Measurements from ENCODE around the gene UBE2L3.
"Not testable (repeated sequence)": the region's sequence is repeated elsewhere in the genome, so short reads cannot be mapped to it uniquely, and the experiment has no call there.

The UBE2L3 gene

GRCh38 chr22:21592422-21592821 is 24.9 kb downstream of the UBE2L3 start:
- FAIRE-seq = no peak
- DNase-seq (ENCODE audit: insufficient read length, low spot score) = no peak
- TF ChIP-seq POLR2AphosphoS5 (IDR thresholded peaks at IDR 0.05; ENCODE audit: low read depth, low read length) = no peak
- no peak for TF ChIP-seq POLR2A (IDR thresholded peaks at IDR 0.05; ENCODE audit: low read depth, low read length)
- no peak for TF ChIP-seq SPI1 (IDR thresholded peaks at IDR 0.05; ENCODE audit: low read depth, low read length)
- no peak for TF ChIP-seq TAF1 (IDR thresholded peaks at IDR 0.05; ENCODE audit: low read depth, low read length)
- TF ChIP-seq POU2F2 (IDR thresholded peaks at IDR 0.05; ENCODE audit: low read depth, low read length) = no peak
- TF ChIP-seq PAX5 (IDR thresholded peaks at IDR 0.05; ENCODE audit: insufficient read depth, low read length, severe bottlenecking) = no peak

GRCh38 chr22:21593406-21594232 is 26.1 kb downstream of the UBE2L3 start:
- FAIRE-seq = no peak
- TF ChIP-seq PAX5 (IDR thresholded peaks at IDR 0.05; ENCODE audit: insufficient read depth, low read length, severe bottlenecking) = no peak
- no peak for TF ChIP-seq TAF1 (IDR thresholded peaks at IDR 0.05; ENCODE audit: low read depth, low read length)
- no peak for TF ChIP-seq POU2F2 (IDR thresholded peaks at IDR 0.05; ENCODE audit: low read depth, low read length)
- no peak for TF ChIP-seq SPI1 (IDR thresholded peaks at IDR 0.05; ENCODE audit: low read depth, low read length)
- no peak for TF ChIP-seq POLR2AphosphoS5 (IDR thresholded peaks at IDR 0.05; ENCODE audit: low read depth, low read length)
- TF ChIP-seq POLR2A (IDR thresholded peaks at IDR 0.05; ENCODE audit: low read depth, low read length) = no peak
- DNase-seq (ENCODE audit: insufficient read length, low spot score) = no peak

- no peak for DNase-seq (ENCODE audit: insufficient read length, low spot score)
- no peak for FAIRE-seq
- TF ChIP-seq TAF1 (IDR thresholded peaks at IDR 0.05; ENCODE audit: low read depth, low read length) (no peak), PAX5 (IDR thresholded peaks at IDR 0.05; ENCODE audit: insufficient read depth, low read length, severe bottlenecking) (no peak), POLR2AphosphoS5 (IDR thresholded peaks at IDR 0.05; ENCODE audit: low read depth, low read length) (no peak), POLR2A (IDR thresholded peaks at IDR 0.05; ENCODE audit: low read depth, low read length) (no peak), SPI1 (IDR thresholded peaks at IDR 0.05; ENCODE audit: low read depth, low read length) (no peak), POU2F2 (IDR thresholded peaks at IDR 0.05; ENCODE audit: low read depth, low read length) (no peak)
Measured at GRCh38 chr22:21594865-21595452, 27.4 kb downstream of the UBE2L3 start.

GRCh38 chr22:21596356-21597135 is 29.0 kb downstream of the UBE2L3 start:
- FAIRE-seq; DNase-seq (ENCODE audit: insufficient read length, low spot score): not testable (repeated sequence)

- TF ChIP-seq TAF1 (IDR thresholded peaks at IDR 0.05; ENCODE audit: low read depth, low read length) = no peak
- no peak for FAIRE-seq
Measured at GRCh38 chr22:21598302-21598701, 30.8 kb downstream of the UBE2L3 start.

GRCh38 chr22:21599053-21599893 is 31.8 kb downstream of the UBE2L3 start:
- TF ChIP-seq PAX5 (IDR thresholded peaks at IDR 0.05; ENCODE audit: insufficient read depth, low read length, severe bottlenecking) = no peak
- no peak for TF ChIP-seq POU2F2 (IDR thresholded peaks at IDR 0.05; ENCODE audit: low read depth, low read length)
- TF ChIP-seq POLR2A (IDR thresholded peaks at IDR 0.05; ENCODE audit: low read depth, low read length) = no peak
- no peak for TF ChIP-seq POLR2AphosphoS5 (IDR thresholded peaks at IDR 0.05; ENCODE audit: low read depth, low read length)
- TF ChIP-seq SPI1 (IDR thresholded peaks at IDR 0.05; ENCODE audit: low read depth, low read length) = no peak
- TF ChIP-seq TAF1 (IDR thresholded peaks at IDR 0.05; ENCODE audit: low read depth, low read length) = no peak
- no peak for DNase-seq (ENCODE audit: insufficient read length, low spot score)
- no peak for FAIRE-seq

More at GRCh38 chr22:21598302-21598701, 30.8 kb downstream of the UBE2L3 start:
- no peak for DNase-seq (ENCODE audit: insufficient read length, low spot score)

- DNase-seq (ENCODE audit: insufficient read length, low spot score) (no peak), FAIRE-seq (no peak)
Measured at GRCh38 chr22:21602579-21602978, 35.1 kb downstream of the UBE2L3 start.

GRCh38 chr22:21603973-21604372 is 36.5 kb downstream of the UBE2L3 start:
- DNase-seq (ENCODE audit: insufficient read length, low spot score) = no peak
- no peak for TF ChIP-seq POLR2A (IDR thresholded peaks at IDR 0.05; ENCODE audit: low read depth, low read length)
- TF ChIP-seq POLR2AphosphoS5 (IDR thresholded peaks at IDR 0.05; ENCODE audit: low read depth, low read length) = no peak
- no peak for TF ChIP-seq TAF1 (IDR thresholded peaks at IDR 0.05; ENCODE audit: low read depth, low read length)
- no peak for TF ChIP-seq PAX5 (IDR thresholded peaks at IDR 0.05; ENCODE audit: insufficient read depth, low read length, severe bottlenecking)
- TF ChIP-seq SPI1 (IDR thresholded peaks at IDR 0.05; ENCODE audit: low read depth, low read length) = no peak
- TF ChIP-seq POU2F2 (IDR thresholded peaks at IDR 0.05; ENCODE audit: low read depth, low read length) = no peak
- no peak for FAIRE-seq

More at GRCh38 chr22:21602579-21602978, 35.1 kb downstream of the UBE2L3 start:
- no peak for TF ChIP-seq TAF1 (IDR thresholded peaks at IDR 0.05; ENCODE audit: low read depth, low read length)
- no peak for TF ChIP-seq POLR2A (IDR thresholded peaks at IDR 0.05; ENCODE audit: low read depth, low read length)
- no peak for TF ChIP-seq POLR2AphosphoS5 (IDR thresholded peaks at IDR 0.05; ENCODE audit: low read depth, low read length)
- no peak for TF ChIP-seq POU2F2 (IDR thresholded peaks at IDR 0.05; ENCODE audit: low read depth, low read length)
- no peak for TF ChIP-seq PAX5 (IDR thresholded peaks at IDR 0.05; ENCODE audit: insufficient read depth, low read length, severe bottlenecking)
- no peak for TF ChIP-seq SPI1 (IDR thresholded peaks at IDR 0.05; ENCODE audit: low read depth, low read length)

All from GM12891 (cell line).